C4-2B (cell line): ENCODE data around the gene ACOT7.

Source experiments
- H3K27ac ChIP-seq: fragments of 450-650 bp; 2 replicates; pipeline ENCODE4 v1.5.1; 2017
- ZFX ChIP-seq: fragments of 450-650 bp; IDR thresholded peaks from 2 replicates; pipeline ENCODE4 v1.6.1; 2017
- TF ChIP-seq, protein P1 (sequence below): fragments of 450-650 bp; conservative IDR thresholded peaks from 2 replicates; pipeline ENCODE4 v1.5.1; 2017; ENCODE audit warnings: mild to moderate bottlenecking

The ACOT7 gene

DNA sequence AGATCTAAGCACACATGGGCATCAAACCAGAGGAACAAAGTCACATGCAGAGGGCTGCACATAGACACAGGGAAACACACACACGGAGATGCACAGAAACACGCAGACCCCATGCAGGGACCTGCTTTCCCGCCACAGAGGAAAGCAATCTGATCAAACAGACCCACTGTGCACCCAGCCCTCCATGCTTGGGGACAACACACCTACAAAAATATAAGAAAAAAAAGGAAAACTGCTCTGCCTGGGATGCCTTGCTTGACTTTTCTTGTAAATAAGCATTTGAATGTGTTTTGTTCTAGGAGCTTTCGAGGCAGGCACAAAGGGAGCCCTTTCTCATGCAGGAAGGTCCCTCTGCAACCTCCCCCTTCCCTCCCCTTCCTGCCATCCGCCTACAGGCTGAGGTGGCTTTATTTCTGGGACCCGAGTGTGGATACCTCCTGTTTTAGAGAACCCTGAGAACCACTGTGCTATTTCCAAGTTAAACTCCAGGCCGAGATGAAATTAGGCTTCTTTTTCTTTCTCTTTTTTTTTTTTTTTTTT lies 154.3 kb downstream of the ACOT7 start:
- TF ChIP-seq, protein P1, sequence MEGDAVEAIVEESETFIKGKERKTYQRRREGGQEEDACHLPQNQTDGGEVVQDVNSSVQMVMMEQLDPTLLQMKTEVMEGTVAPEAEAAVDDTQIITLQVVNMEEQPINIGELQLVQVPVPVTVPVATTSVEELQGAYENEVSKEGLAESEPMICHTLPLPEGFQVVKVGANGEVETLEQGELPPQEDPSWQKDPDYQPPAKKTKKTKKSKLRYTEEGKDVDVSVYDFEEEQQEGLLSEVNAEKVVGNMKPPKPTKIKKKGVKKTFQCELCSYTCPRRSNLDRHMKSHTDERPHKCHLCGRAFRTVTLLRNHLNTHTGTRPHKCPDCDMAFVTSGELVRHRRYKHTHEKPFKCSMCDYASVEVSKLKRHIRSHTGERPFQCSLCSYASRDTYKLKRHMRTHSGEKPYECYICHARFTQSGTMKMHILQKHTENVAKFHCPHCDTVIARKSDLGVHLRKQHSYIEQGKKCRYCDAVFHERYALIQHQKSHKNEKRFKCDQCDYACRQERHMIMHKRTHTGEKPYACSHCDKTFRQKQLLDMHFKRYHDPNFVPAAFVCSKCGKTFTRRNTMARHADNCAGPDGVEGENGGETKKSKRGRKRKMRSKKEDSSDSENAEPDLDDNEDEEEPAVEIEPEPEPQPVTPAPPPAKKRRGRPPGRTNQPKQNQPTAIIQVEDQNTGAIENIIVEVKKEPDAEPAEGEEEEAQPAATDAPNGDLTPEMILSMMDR = no peak
- no peak for TF ChIP-seq ZFX
- no peak overlapping the region for H3K27ac ChIP-seq

- no peak overlapping the region for H3K27ac ChIP-seq
- TF ChIP-seq ZFX = no peak
- TF ChIP-seq, protein P1 = no peak
Measured at GRCh38 chr1:6237093-6237492, 156.5 kb downstream of the ACOT7 start.

DNA sequence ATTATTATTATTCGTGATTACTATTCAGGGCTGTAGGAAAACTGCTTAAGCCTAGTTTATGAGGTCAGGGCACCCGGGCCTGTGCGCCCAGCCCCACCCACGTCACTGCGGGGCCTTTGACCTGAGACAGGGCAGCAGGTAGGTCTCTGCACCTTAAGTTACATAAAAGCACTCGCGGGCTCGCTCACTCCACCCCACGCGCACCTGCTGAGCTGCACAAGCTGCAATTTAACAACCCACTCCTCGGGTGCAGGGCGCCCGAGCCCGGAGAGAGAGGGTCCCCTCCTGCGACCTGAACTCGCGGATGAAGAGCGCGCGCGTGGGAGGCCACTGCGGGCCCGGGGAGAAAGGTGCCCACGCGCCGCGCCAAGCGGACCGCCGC lies 158.3 kb downstream of the ACOT7 start:
- TF ChIP-seq ZFX = no peak
- TF ChIP-seq, protein P1 = no peak
- peak overlapping the region; percentile 84 for H3K27ac ChIP-seq

- TF ChIP-seq, protein P1 = no peak
- TF ChIP-seq ZFX = no peak
- H3K27ac ChIP-seq = peak overlapping the region; percentile 84
Measured at GRCh38 chr1:6234502-6235295, 158.9 kb downstream of the ACOT7 start.

GRCh38 chr1:6233376-6233775 lies 160.2 kb downstream of the ACOT7 start:
- TF ChIP-seq ZFX = no peak
- TF ChIP-seq, protein P1 = no peak
- H3K27ac ChIP-seq = no peak overlapping the region

GRCh38 chr1:6225651-6226050 lies 167.9 kb downstream of the ACOT7 start:
- H3K27ac ChIP-seq = no peak overlapping the region
- no peak for TF ChIP-seq ZFX
- TF ChIP-seq, protein P1 = no peak

DNA sequence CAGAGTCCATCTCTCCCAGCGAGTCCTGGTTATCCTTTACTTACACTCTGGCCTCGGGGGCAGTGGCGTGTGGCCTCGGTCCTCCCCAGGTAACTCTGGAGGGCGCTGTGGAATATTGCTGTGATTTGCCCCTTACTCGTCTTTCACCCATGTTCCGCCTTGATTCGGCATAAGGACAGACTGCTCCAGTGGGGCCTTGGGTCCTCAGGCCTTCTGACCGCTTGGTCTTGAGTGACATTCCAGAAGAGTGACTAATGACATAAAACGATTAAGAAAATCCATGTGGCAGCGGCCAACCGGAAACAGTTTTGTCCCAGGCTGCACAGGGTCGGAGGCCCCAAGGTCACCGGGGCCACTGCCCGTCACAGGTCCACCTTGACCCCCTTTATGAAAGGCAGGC lies 168.8 kb downstream of the ACOT7 start:
- no peak for TF ChIP-seq ZFX
- TF ChIP-seq, protein P1 = no peak
- H3K27ac ChIP-seq = no peak overlapping the region
